Natural killer cell (primary cell): ENCODE measurements around the gene POT1. TPM values are rescaled to one million over a fixed set of nuclear protein-coding genes. Genes with fewer than 3 reads are reported as not detected.

ENCODE experiments used
- ATAC-seq, 3 donors: fragments of 150-1000 bp in 2 of 3; fragments of 200-7000 bp in 1 of 3; cut with Tn5 transposase; 1 replicate in 1 of 3; 2 replicates in 2 of 3; pipeline ENCODE4 v1.10.0; 2021; ENCODE audit warnings: mild to moderate bottlenecking in 2 of 3, moderate library complexity in 2 of 3
- DNase-seq, 2 donors: peaks; one replicate each; pipeline versions ENCODE4 v3.0.0 to v3.0.0-alpha.2; 2013 to 2021; ENCODE audit warnings: mixed read lengths in 1 of 2
- H3K27ac ChIP-seq: one replicate; pipeline ENCODE4 v1.5.1; 2013; ENCODE audit warnings: mild to moderate bottlenecking, low read length
- H3K27me3 ChIP-seq: one replicate; pipeline ENCODE4 v1.6.1; 2013; ENCODE audit warnings: low read length; ENCODE audit not compliant: control insufficient read depth, insufficient read depth
- H3K36me3 ChIP-seq: one replicate; pipeline ENCODE4 v1.6.1; 2013; ENCODE audit warnings: low read length; ENCODE audit not compliant: control insufficient read depth, insufficient read depth
- H3K4me1 ChIP-seq: one replicate; pipeline ENCODE4 v1.6.1; 2013; ENCODE audit warnings: low read length; ENCODE audit not compliant: control insufficient read depth, insufficient read depth
- H3K4me3 ChIP-seq: one replicate; pipeline ENCODE4 v1.5.1; 2013; ENCODE audit warnings: low read length
- H3K9me3 ChIP-seq: one replicate; pipeline ENCODE4 v1.6.1; 2013; ENCODE audit warnings: low read length; ENCODE audit not compliant: control insufficient read depth, insufficient read depth
- H3K27ac Mint-ChIP-seq, 2 donors: one replicate each; pipeline ENCODE4 v1.8.0; 2022; ENCODE audit warnings: mild to moderate bottlenecking in 2 of 2, mixed read lengths in 2 of 2, moderate library complexity in 1 of 2
- H3K27me3 Mint-ChIP-seq, 2 donors: one replicate each; pipeline ENCODE4 v1.8.0; 2022; ENCODE audit warnings: low read depth in 2 of 2, mixed read lengths in 2 of 2
- H3K36me3 Mint-ChIP-seq: one replicate; pipeline ENCODE4 v1.8.0; 2022; ENCODE audit warnings: mixed read lengths
- H3K4me1 Mint-ChIP-seq, 2 donors: one replicate each; pipeline ENCODE4 v1.8.0; 2022; ENCODE audit warnings: mixed read lengths in 2 of 2
- H3K4me3 Mint-ChIP-seq: one replicate; pipeline ENCODE4 v1.8.0; 2022; ENCODE audit warnings: mild to moderate bottlenecking, moderate library complexity, mixed read lengths
- H3K9me3 Mint-ChIP-seq, 2 donors: one replicate each; pipeline ENCODE4 v1.8.0; 2022; ENCODE audit warnings: mixed read lengths in 2 of 2
- WGBS: methylation state at CpG from one replicate; pipeline ENCODE4 v1.1.7; 2013; ENCODE audit warnings: missing lambda C conversion rate; ENCODE audit not compliant: insufficient coverage; 5-methylcytosine and 5-hydroxymethylcytosine counted together
- intact Hi-C: fragments of 100-400 bp; cut with micrococcal nuclease; formaldehyde crosslinking; loops from one replicate; pipeline ENCODE4 v1.14.2; 2022
- total RNA-seq, 4 donors: library from RNA; stranded (reverse); fragments of 120-200 nt in 1 of 4; gene quantifications; one replicate each; pipeline versions ENCODE4 v1.2.3 to v1.2.4, GENCODE V29; 2013 to 2022
- TF ChIP-seq, protein P1 (sequence below): fragments of 200-600 bp; IDR thresholded peaks from one replicate; pipeline ENCODE4 v1.8.0; 2022; ENCODE audit warnings: antibody characterized with exemption

Gene POT1
- total RNA-seq, 3 donors from 2014 or later (not counting 1 experiment from before 2014, with no cell fraction given) = 19.7 to 22.0 (median 20.8) TPM

DNA sequence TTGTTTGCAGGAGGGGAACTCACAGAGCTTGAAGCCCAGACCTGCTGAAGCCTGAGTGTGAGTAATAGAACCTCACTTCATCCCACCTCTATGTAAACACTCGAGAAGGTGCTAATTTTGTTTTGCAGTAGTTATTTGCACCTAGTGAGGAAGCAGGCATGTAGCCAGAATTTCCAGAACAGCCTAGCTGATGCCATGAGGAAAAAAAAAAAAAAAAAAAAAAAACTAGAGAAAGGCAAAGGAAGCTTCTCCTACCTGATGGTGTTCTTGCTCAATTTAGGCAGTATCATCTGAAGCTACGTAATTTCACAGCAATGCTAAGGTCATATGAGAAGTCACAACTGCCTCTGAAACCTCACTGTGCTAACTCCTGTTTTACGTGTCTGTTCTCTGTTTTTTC lies 150.4 kb downstream of the POT1 start:
- Histone ChIP-seq H3K4me3 (no peak overlapping the region), H3K36me3 (no peaks in the 10 kb centered on the region), H3K27me3 (no peaks in the 10 kb centered on the region), H3K9me3 (no peaks in the 10 kb centered on the region), H3K4me1 (no peaks in the 10 kb centered on the region), H3K27ac (no peak overlapping the region)
- H3K4me3 Mint-ChIP-seq = no peak overlapping the region
- peaks cover 0 to 4% of the 10 kb centered on the region in 2 donors for H3K27me3 Mint-ChIP-seq
- H3K36me3 Mint-ChIP-seq = no peaks in the 10 kb centered on the region
- DNase-seq (no peak), ATAC-seq (no peak)
- peaks cover 0 to 2% of the 10 kb centered on the region in 2 donors for H3K9me3 Mint-ChIP-seq
- intact Hi-C loops = no loop called here
- no peaks in the 10 kb centered on the region for H3K4me1 Mint-ChIP-seq
- WGBS = 63% methylated on average over 3 of the region's 3 CpGs
- H3K27ac Mint-ChIP-seq = no peak overlapping the region
- TF ChIP-seq, protein P1, sequence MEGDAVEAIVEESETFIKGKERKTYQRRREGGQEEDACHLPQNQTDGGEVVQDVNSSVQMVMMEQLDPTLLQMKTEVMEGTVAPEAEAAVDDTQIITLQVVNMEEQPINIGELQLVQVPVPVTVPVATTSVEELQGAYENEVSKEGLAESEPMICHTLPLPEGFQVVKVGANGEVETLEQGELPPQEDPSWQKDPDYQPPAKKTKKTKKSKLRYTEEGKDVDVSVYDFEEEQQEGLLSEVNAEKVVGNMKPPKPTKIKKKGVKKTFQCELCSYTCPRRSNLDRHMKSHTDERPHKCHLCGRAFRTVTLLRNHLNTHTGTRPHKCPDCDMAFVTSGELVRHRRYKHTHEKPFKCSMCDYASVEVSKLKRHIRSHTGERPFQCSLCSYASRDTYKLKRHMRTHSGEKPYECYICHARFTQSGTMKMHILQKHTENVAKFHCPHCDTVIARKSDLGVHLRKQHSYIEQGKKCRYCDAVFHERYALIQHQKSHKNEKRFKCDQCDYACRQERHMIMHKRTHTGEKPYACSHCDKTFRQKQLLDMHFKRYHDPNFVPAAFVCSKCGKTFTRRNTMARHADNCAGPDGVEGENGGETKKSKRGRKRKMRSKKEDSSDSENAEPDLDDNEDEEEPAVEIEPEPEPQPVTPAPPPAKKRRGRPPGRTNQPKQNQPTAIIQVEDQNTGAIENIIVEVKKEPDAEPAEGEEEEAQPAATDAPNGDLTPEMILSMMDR = no peak

DNA sequence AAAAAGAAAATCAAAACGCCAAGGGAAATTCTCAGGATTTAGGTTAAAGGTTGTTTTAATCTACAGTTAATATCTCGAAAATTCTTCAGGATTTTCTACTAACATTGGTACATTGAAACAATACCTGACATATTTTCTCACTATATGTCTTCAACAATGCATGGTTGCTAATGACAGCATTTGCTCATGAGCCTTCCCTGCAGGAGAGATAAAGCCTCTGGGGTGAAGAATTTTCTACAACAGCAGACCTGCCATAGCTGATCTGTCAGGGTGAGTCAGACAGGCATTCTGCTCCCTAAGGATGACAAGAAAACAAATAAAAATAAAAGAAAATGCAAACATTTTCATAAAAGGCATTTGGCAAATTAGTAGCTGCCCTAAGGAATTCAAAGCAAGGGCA lies 152.4 kb downstream of the POT1 start:
- no peak overlapping the region for H3K27ac Mint-ChIP-seq
- H3K27ac ChIP-seq = no peak overlapping the region
- no peaks in the 10 kb centered on the region for H3K4me1 Mint-ChIP-seq
- peaks cover 2 to 4% of the 10 kb centered on the region in 2 donors for H3K9me3 Mint-ChIP-seq
- no peak overlapping the region for H3K4me3 Mint-ChIP-seq
- peaks cover 2% of the 10 kb centered on the region for H3K9me3 ChIP-seq
- 100% methylated on average over 1 of the region's 2 CpGs for WGBS
- TF ChIP-seq, protein P1 = no peak
- H3K27me3 ChIP-seq = no peaks in the 10 kb centered on the region
- no peaks in the 10 kb centered on the region for H3K4me1 ChIP-seq
- ATAC-seq (no peak), DNase-seq (no peak)
- no peaks in the 10 kb centered on the region for H3K36me3 ChIP-seq
- intact Hi-C loops = no loop called here
- peaks cover 0 to 6% of the 10 kb centered on the region in 2 donors for H3K27me3 Mint-ChIP-seq
- H3K36me3 Mint-ChIP-seq = no peaks in the 10 kb centered on the region
- H3K4me3 ChIP-seq = no peak overlapping the region

DNA sequence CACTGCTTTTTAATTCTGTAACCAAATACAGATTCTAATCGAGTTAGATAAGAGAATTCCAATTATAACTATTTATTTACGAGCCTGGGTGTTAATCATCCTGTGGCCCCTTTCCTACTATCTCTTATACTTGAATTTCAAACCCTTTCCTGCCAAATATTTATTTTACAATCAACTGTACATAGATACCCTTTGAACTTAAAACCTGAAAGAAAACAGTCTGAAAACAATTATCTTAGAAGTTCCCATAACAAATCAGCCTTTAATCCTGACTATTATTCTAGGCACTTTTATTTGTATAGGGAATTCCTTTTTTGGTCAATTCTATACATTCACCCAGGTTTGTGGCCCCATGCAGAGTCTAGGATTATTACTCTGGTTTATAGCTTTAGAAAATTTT lies 153.5 kb downstream of the POT1 start:
- Histone ChIP-seq H3K36me3 (no peaks in the 10 kb centered on the region), H3K27me3 (no peaks in the 10 kb centered on the region), H3K27ac (no peak overlapping the region), H3K4me1 (no peaks in the 10 kb centered on the region), H3K9me3 (peaks cover 2% of the 10 kb centered on the region), H3K4me3 (no peak overlapping the region)
- ATAC-seq = no peak
- TF ChIP-seq, protein P1 = no peak
- peaks cover 8 to 10% of the 10 kb centered on the region in 2 donors for H3K27me3 Mint-ChIP-seq
- no peak overlapping the region for H3K27ac Mint-ChIP-seq
- intact Hi-C loops = no loop called here
- DNase-seq = no peak
- no peaks in the 10 kb centered on the region for H3K4me1 Mint-ChIP-seq
- H3K4me3 Mint-ChIP-seq = no peak overlapping the region
- peaks cover 2 to 5% of the 10 kb centered on the region in 2 donors for H3K9me3 Mint-ChIP-seq
- no peaks in the 10 kb centered on the region for H3K36me3 Mint-ChIP-seq
- 69% methylated on average over 2 of the region's 2 CpGs for WGBS

DNA sequence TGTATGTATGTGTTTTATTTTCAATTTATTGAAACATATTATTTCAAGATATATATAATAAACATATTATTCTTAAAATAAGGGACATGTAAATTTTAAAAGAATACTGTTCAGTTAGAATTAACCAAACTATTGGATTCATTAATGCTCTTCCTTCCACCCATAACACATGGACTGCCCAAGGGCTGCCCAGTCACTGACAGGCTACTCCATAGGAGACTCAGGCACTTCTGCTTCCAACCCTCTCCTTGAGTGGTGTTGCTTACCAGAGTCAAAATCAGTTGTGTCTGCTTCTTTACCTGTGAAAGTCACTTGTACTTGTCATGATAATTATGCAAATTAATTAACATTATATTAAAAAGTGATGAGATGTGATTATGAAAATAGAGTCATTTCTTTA lies 154.2 kb downstream of the POT1 start:
- TF ChIP-seq, protein P1 = no peak
- H3K27me3 Mint-ChIP-seq = peaks cover 10 to 13% of the 10 kb centered on the region in 2 donors
- ATAC-seq (no peak), DNase-seq (no peak)
- no peaks in the 10 kb centered on the region for H3K36me3 ChIP-seq
- H3K27me3 ChIP-seq = no peaks in the 10 kb centered on the region
- peaks cover 2 to 5% of the 10 kb centered on the region in 2 donors for H3K9me3 Mint-ChIP-seq
- peaks cover 2% of the 10 kb centered on the region for H3K9me3 ChIP-seq
- no peaks in the 10 kb centered on the region for H3K4me1 ChIP-seq
- H3K4me1 Mint-ChIP-seq = no peaks in the 10 kb centered on the region
- H3K4me3 Mint-ChIP-seq = no peak overlapping the region
- H3K27ac ChIP-seq = no peak overlapping the region
- no peak overlapping the region for H3K27ac Mint-ChIP-seq
- intact Hi-C loops = no loop called here
- H3K4me3 ChIP-seq = no peak overlapping the region
- no peaks in the 10 kb centered on the region for H3K36me3 Mint-ChIP-seq
